PC-3 (cell line): ENCODE measurements around the gene SLC5A6. TPM values are rescaled to one million over a fixed set of nuclear protein-coding genes. Genes with fewer than 3 reads are reported as not detected.
A peak's percentile ranks its signal among the peaks of the same experiment; 100 is the strongest.

ENCODE experiments used
- ATAC-seq: fragments of 200-7000 bp; cut with Tn5 transposase; 2 replicates; pipeline ENCODE4 v1.9.1; 2020; ENCODE audit warnings: mild to moderate bottlenecking, moderate library complexity
- BruUV-seq: library from RNA; stranded (reverse); fragments of 400-500 nt; replicated peaks from 2 replicates; lab custom pipeline; 2021; lab: Mats Ljungman, UMichigan
- CTCF ChIA-PET: fragments of 300-600 bp; sonication (Branson Sonifier 250); formaldehyde crosslinking; loops from one replicate; lab custom pipeline; 2022; ENCODE audit warnings: antibody characterized with exemption; lab: Charles Lee
- POLR2A ChIA-PET: fragments of 300-600 bp; sonication (Branson Sonifier 250); formaldehyde crosslinking; loops from one replicate; lab custom pipeline; 2022; ENCODE audit warnings: antibody characterized with exemption; ENCODE audit not compliant: unreplicated experiment; lab: Charles Lee
- DNase-seq: peaks from one replicate; pipeline ENCODE4 v3.0.0-alpha.2; 2015
- H2AFZ ChIP-seq: fragments of 300-600 bp; sonication (generic); 2 replicates; pipeline ENCODE4 v1.6.0; 2016; ENCODE audit warnings: antibody characterized with exemption, low read length
- H3F3A ChIP-seq: fragments of 300-600 bp; sonication (generic); one replicate; pipeline ENCODE4 v1.6.0; 2017; ENCODE audit warnings: antibody characterized with exemption, low read length, control low read depth, mild to moderate bottlenecking; ENCODE audit not compliant: unreplicated experiment
- H3K27ac ChIP-seq: fragments of 300-600 bp; sonication (generic); 2 replicates; pipeline ENCODE4 v1.5.1; 2016; ENCODE audit warnings: mild to moderate bottlenecking, low read length
- H3K27me3 ChIP-seq: fragments of 300-600 bp; sonication (generic); 2 replicates; pipeline ENCODE4 v1.6.1; 2016; ENCODE audit warnings: low read length, mixed read lengths
- H3K36me3 ChIP-seq: fragments of 300-600 bp; sonication (generic); 2 replicates; pipeline ENCODE4 v1.6.1; 2016; ENCODE audit warnings: low read depth, mixed run types, low read length, mixed read lengths
- H3K4me1 ChIP-seq: fragments of 300-600 bp; sonication (generic); 2 replicates; pipeline ENCODE4 v1.5.1; 2016; ENCODE audit warnings: low read length; ENCODE audit not compliant: insufficient read depth
- H3K4me2 ChIP-seq: fragments of 300-600 bp; sonication (generic); 2 replicates; pipeline ENCODE4 v1.6.0; 2016; ENCODE audit warnings: low read length
- H3K4me3 ChIP-seq: fragments of 300-600 bp; sonication (generic); 2 replicates; pipeline ENCODE4 v1.5.1; 2016; ENCODE audit warnings: mild to moderate bottlenecking, low read length, mixed read lengths
- H3K79me2 ChIP-seq: fragments of 300-600 bp; sonication (generic); 2 replicates; pipeline ENCODE4 v1.6.1; 2017; ENCODE audit warnings: low read length, mixed read lengths
- H3K9ac ChIP-seq: fragments of 300-600 bp; sonication (generic); 2 replicates; pipeline ENCODE4 v1.6.0; 2016; ENCODE audit warnings: mild to moderate bottlenecking, low read length
- H3K9me2 ChIP-seq: fragments of 300-600 bp; sonication (generic); replicated peaks from 2 replicates; pipeline ENCODE4 v1.6.1; 2016; ENCODE audit warnings: mixed run types, low read length, mixed read lengths
- H3K9me3 ChIP-seq: fragments of 300-600 bp; sonication (generic); 2 replicates; pipeline ENCODE4 v1.6.1; 2016; ENCODE audit warnings: low read length, mixed read lengths
- H4K20me1 ChIP-seq: fragments of 300-600 bp; sonication (generic); 2 replicates; pipeline ENCODE4 v1.6.1; 2016; ENCODE audit warnings: low read length, mixed read lengths
- CTCF ChIP-seq: fragments of 300-600 bp; sonication (generic); conservative IDR thresholded peaks from 2 replicates; pipeline ENCODE4 v1.5.1; 2017; ENCODE audit warnings: antibody characterized with exemption, low read depth, mild to moderate bottlenecking, low read length
- EZH2 ChIP-seq: fragments of 300-600 bp; sonication (generic); IDR thresholded peaks from one replicate; pipeline ENCODE4 v1.6.1; 2017; ENCODE audit warnings: antibody characterized with exemption, mild to moderate bottlenecking, low read length; ENCODE audit not compliant: unreplicated experiment
- EZH2phosphoT487 ChIP-seq: fragments of 300-600 bp; sonication (generic); IDR thresholded peaks from 2 replicates; pipeline ENCODE4 v1.6.1; 2018; ENCODE audit warnings: mild to moderate bottlenecking, antibody characterized with exemption, low read length, borderline replicate concordance
- intact Hi-C: fragments of 100-400 bp; cut with micrococcal nuclease; formaldehyde crosslinking; loops from 2 replicates; pipeline ENCODE4 v1.9.0; 2023
- total RNA-seq: library from RNA; depleted of rRNA; stranded (reverse); fragments of >200 nt; gene quantifications from 2 replicates; pipeline ENCODE4 v1.2.3, GENCODE V29; 2014

Gene SLC5A6
- total RNA-seq, 1 experiment from 2014 or later: 48.1 TPM

GRCh38 chr2:27212626-27213471, 781 bp upstream of the SLC5A6 start:
- peaks cover 40% of the 10 kb centered on the region for H3K79me2 ChIP-seq
- no peak for TF ChIP-seq EZH2
- TF ChIP-seq EZH2phosphoT487: no peak
- no peak for TF ChIP-seq CTCF
- peaks cover 24% of the 10 kb centered on the region for H3K4me1 ChIP-seq
- peak overlapping the region; percentile 81 for H3K27ac ChIP-seq
- ChIA-PET POLR2A (no interaction called here), CTCF (no interaction called here)
- no peaks in the 10 kb centered on the region for H3K27me3 ChIP-seq
- ATAC-seq (peak; percentile 3), DNase-seq (peak; percentile 37)
- no peaks in the 10 kb centered on the region for H3K9me2 ChIP-seq
- intact Hi-C loops: loop anchor here (5.0 kb wide), 1 partner anchor 69 kb away; the partner anchor contains the start of gene TRIM54
- peak overlapping the region; percentile 83 for H3K4me3 ChIP-seq
- BruUV-seq: TSS peak; percentile 50
- no peaks in the 10 kb centered on the region for H3K9me3 ChIP-seq
- peak overlapping the region; percentile 88 for H3K4me2 ChIP-seq
- no peaks in the 10 kb centered on the region for H4K20me1 ChIP-seq
- peak overlapping the region; percentile 90 for H2AFZ ChIP-seq
- H3K9ac ChIP-seq: peak overlapping the region; percentile 98
- no peaks in the 10 kb centered on the region for H3F3A ChIP-seq
- peaks cover 4% of the 10 kb centered on the region for H3K36me3 ChIP-seq

- Histone ChIP-seq H3K9ac (peak overlapping the region; percentile 98), H3F3A (no peaks in the 10 kb centered on the region), H4K20me1 (no peaks in the 10 kb centered on the region), H3K9me3 (no peaks in the 10 kb centered on the region), H3K27ac (peak overlapping the region; percentile 3; the same call in 1 of the 2 replicates), H3K27me3 (no peaks in the 10 kb centered on the region), H3K4me3 (peak overlapping the region; percentile 83), H3K4me1 (peaks cover 19% of the 10 kb centered on the region), H3K9me2 (no peaks in the 10 kb centered on the region), H2AFZ (peak overlapping the region; percentile 73), H3K4me2 (peak overlapping the region; percentile 88), H3K79me2 (peaks cover 28% of the 10 kb centered on the region), H3K36me3 (peaks cover 13% of the 10 kb centered on the region)
- ChIA-PET POLR2A (interaction anchor here (0.6 to 0.7 kb wide), 3 partner anchors 11 to 139 kb away, joined by 3 to 6 read pairs (median 3); partner anchors contain the start of gene TRIM54), CTCF (interaction anchor here (1.0 kb wide), 1 partner anchor 44 kb away, joined by 3 read pairs; no protein-coding TSS in a partner anchor)
- intact Hi-C loops: loop anchor here (5.0 kb wide), 1 partner anchor 71 kb away; the partner anchor contains the start of gene TRIM54
- ATAC-seq (peak; percentile 72), DNase-seq (no peak)
- TSS peak; percentile 81 for BruUV-seq
- TF ChIP-seq EZH2phosphoT487: no peak
- TF ChIP-seq EZH2: no peak
- TF ChIP-seq CTCF: no peak
These were observed 676 bp downstream of the SLC5A6 start for GRCh38 chr2:27211241-27211942.
